GM12875 (cell line): ENCODE results near the gene TANGO6.
"Not testable (repeated sequence)": the region's sequence is repeated elsewhere in the genome, so short reads cannot be mapped to it uniquely, and the experiment has no call there.

ENCODE experiments used
- H3K4me3 ChIP-seq: one replicate; pipeline ENCODE4 v1.5.1; 2011; ENCODE audit warnings: low read depth, low read length, control low read depth
- TF ChIP-seq, protein P1 (sequence below): IDR thresholded peaks from 2 replicates; pipeline ENCODE4 v1.5.1; 2011; ENCODE audit warnings: low read depth, mild to moderate bottlenecking, control low read depth, inconsistent platforms, low read length, moderate library complexity, borderline replicate concordance; ENCODE audit not compliant: insufficient read depth

The TANGO6 gene

DNA sequence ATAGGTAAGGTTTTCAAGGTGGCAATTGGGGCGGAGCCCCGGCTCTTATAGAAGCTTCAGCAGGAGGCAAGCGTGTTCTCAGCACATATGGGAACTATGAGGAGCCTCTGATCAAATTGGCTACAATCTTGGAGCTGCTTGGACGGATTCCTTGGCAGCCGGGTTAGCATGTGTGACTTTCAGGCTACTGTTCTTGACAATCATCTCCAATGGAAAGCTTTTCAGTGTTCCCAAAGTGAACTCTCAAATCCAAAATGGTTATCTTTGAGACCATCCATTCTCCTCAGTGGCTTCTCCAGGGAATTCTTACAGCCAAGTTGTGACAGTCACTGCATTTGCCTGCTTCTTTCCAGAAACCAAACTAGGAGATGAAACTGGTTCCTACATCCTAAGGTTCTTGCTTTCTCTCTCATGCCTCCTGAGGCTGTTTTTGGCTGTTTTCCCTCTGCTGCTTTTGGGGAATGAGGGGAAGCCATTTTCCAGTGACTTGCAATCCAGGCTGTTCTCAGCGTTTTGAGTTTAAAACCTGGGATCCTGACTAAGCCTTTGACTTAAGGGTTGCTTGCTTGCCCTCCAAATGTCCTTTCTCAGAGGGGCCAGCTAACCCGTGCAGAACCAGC lies 273.0 kb downstream of the TANGO6 start:
- TF ChIP-seq, protein P1, sequence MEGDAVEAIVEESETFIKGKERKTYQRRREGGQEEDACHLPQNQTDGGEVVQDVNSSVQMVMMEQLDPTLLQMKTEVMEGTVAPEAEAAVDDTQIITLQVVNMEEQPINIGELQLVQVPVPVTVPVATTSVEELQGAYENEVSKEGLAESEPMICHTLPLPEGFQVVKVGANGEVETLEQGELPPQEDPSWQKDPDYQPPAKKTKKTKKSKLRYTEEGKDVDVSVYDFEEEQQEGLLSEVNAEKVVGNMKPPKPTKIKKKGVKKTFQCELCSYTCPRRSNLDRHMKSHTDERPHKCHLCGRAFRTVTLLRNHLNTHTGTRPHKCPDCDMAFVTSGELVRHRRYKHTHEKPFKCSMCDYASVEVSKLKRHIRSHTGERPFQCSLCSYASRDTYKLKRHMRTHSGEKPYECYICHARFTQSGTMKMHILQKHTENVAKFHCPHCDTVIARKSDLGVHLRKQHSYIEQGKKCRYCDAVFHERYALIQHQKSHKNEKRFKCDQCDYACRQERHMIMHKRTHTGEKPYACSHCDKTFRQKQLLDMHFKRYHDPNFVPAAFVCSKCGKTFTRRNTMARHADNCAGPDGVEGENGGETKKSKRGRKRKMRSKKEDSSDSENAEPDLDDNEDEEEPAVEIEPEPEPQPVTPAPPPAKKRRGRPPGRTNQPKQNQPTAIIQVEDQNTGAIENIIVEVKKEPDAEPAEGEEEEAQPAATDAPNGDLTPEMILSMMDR, result no peak

DNA sequence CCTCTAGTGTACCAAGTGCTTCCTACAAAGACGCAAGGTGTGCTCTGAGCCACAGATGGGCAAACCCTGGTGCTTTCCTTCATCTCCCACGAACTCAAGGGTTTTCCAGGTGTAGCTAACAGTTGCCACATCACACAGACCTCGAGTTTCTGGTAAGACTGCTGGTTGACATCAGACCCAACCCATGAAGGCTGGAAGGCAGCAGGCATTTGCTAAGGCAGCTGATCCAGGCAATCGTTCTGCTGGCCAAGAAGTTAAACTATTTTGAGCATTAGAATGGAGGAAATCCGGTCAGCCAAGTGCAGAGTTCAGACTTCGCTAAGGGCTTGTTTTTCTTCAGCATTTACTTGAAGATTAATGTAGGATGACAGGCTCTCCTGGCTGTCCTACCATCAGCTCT lies 273.6 kb downstream of the TANGO6 start:
- TF ChIP-seq, protein P1, result no peak
- H3K4me3 ChIP-seq, result no peak overlapping the region

More for the DNA sequence above, 273.0 kb downstream of the TANGO6 start:
- H3K4me3 ChIP-seq, result no peak overlapping the region

DNA sequence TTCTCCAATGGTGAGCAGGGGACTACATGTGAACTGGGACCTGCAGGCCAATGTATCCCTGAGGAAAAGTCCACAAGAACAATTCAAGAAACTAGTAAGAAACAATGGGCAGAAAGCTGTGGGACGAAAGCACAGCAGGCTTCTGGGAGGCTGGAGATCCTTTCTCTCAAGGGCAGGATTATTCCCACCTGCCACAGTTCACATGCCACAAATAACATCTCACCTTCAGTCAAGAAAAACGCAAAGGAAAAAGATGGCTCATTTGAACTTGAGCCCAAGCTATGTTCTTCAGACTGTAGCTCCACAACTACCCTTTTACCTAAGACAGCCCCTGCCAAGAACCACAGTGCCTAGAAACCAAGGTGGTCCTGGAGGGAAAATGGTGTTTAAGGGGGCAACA lies 275.1 kb downstream of the TANGO6 start:
- TF ChIP-seq, protein P1, result no peak
- H3K4me3 ChIP-seq, result no peak overlapping the region

DNA sequence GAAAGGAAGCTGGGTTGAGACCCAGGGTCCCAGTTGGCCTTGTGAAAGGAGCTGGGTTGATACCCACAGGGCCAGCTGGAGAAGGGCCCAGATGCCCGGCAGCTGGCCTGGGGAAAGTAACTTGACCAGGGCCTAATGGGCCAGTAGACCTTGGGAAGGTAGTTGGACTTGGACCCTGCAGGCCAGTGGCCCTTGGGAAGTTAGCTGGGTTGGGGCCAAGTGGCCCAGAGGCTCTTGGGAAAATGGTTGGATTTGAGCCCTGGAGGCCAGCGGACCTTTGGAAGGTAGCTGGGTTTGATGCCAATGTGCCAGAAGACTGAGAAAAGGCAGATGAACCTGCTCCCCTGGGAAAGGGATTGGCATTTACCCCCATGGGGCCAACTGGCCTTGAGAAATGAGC lies 275.7 kb downstream of the TANGO6 start:
- H3K4me3 ChIP-seq, result no peak overlapping the region
- TF ChIP-seq, protein P1, result no peak

DNA sequence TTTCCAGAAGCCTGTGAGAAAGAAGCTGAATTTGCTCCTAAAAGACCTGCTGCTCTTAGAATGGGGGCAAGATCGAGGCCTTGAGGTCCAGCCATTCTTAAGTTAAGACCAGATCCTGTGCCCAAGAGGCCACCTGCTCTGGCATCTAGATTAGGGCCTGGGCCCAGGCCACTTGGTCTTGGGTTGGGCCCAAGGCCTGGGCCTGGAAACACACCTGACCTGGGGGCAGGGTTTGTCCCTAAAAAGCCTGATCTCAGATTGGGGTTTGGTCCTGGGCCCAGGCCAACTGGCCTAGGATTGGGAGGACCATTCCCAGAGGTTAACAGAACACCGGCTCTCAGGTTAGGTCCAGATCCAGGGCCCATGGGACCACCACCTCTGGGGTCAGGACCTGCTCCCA lies 276.2 kb downstream of the TANGO6 start:
- TF ChIP-seq, protein P1, result no peak
- no peak overlapping the region for H3K4me3 ChIP-seq

DNA sequence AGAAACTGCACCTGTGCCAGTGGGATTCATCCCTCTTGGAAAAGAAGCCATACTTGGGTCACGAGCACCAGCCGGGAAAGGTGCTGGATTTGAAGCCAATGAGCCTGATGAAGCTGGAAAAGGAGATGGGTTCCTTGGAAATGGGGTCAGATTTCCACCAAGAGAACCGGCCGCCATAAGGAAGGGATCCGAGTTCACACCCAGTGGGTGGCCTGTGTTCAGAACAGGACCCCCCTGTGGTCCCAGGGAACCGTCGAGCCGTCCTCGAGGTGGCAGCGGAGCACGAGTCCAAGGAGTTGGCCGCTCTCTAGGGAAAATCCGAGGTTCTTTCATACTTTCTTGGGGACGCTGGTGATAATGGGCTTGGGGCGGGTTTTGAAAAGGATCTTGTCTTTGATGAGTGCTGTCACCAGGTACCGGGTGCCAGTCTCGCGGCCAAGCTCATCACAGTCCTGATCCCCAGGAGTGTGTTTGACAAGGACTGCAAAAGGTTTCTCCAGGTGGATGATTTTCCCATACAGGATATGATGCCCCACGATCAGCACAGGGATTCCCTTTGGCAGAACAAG lies 276.8 kb downstream of the TANGO6 start:
- TF ChIP-seq, protein P1, result no peak
- no peak overlapping the region for H3K4me3 ChIP-seq

DNA sequence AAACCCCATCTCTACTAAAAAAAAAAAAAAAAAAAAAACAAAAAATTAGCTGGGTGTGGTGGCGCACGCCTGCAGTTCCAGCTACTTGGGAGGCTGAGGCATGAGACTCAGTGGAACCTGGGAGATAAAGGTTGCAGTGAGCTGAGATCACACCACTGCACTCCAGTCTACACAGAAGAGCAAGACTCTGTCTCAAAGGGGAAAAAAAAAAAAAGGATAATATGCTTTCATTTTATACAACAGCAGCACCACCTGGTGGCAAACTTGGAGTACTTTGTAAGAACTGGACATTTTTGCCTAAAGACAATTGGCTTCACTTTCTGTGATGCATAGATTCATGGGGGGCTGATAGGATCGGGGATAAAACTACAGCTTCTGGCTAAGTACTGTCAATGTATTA lies 280.6 kb downstream of the TANGO6 start:
- no peak overlapping the region for H3K4me3 ChIP-seq
- TF ChIP-seq, protein P1, result peak; percentile 42; the same call in 1 of the 2 replicates

DNA sequence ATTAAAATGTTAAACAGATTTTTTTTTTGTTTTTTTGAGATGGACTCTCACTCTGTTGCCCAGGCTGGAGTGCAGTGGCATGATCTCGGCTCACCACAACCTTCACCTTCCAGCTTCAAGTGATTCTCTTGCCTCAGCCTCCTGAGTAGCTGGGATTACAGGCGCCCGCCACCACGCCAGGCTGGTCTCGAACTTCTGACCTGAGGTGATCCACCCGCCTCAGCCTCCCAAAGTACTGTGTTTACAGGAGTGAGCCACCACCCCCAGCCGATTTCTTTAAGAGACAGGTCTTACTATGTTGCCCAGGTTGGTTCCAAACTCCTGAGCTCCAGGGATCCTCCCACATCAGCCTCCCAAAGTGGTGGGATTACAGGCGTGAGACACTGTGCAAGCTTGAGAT lies 281.1 kb downstream of the TANGO6 start:
- not testable (repeated sequence) for H3K4me3 ChIP-seq

DNA sequence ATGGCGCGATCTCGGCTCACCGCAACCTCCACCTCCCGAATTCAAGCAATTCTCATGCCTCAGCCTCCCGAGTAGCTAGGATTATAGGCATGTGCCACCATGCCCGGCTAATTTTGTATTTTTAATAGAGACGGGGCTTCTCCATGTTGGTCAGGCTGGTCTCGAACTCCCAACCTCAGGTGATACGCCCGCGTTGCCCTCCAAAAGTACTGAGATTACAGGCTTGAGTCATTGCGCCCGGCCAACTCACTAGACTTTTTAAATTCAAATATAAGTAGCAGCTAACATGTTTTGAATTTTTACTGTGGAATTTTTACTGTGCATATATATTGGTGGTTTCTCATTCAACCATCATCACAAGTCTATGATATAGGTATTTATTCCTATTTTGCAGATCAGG lies 281.6 kb downstream of the TANGO6 start:
- H3K4me3 ChIP-seq, result not testable (repeated sequence)
